AG04449 (cell line): Measurements from ENCODE around the gene SCMH1.

Experiments used
- CTCF ChIA-PET: fragments of 350-600 bp; formaldehyde crosslinking; extraction: SDS; loops from one replicate; lab custom pipeline; 2021; ENCODE audit warnings: antibody characterized with exemption; lab: Yijun Ruan, JAX
- POLR2A ChIA-PET: fragments of 400-600, 350-600 bp; formaldehyde crosslinking; extraction: SDS; loops from one replicate; lab custom pipeline; 2020; ENCODE audit warnings: antibody characterized with exemption, inconsistent platforms; lab: Yijun Ruan, JAX
- DNase-seq: peaks from one replicate; pipeline ENCODE4 v3.0.0-alpha.2; 2010; ENCODE audit warnings: low read depth, low spot score
- H3K4me3 ChIP-seq: 2 replicates; pipeline ENCODE4 v1.5.1; 2011; ENCODE audit warnings: low read depth, mild to moderate bottlenecking, control low read depth, low read length
- CTCF ChIP-seq: IDR thresholded peaks from one replicate; pipeline ENCODE4 v1.5.1; 2011; ENCODE audit warnings: mild to moderate bottlenecking, moderate library complexity, low read length, control low read depth, inconsistent platforms; ENCODE audit not compliant: insufficient read depth; ENCODE audit errors: missing control alignments

SCMH1 gene

GRCh38 chr1:41284121-41284520 lies 42.0 kb upstream of the SCMH1 start:
- POLR2A ChIA-PET, result no interaction called here
- CTCF ChIA-PET, result interaction anchor here (0.8 to 12.9 kb wide), 20 partner anchors 8 to 215 kb away, joined by 3 to 365 read pairs (median 7); no protein-coding TSS in a partner anchor
- no peak for TF ChIP-seq CTCF

GRCh38 chr1:41282679-41283317 lies 40.7 kb upstream of the SCMH1 start:
- POLR2A ChIA-PET, result interaction anchor here (0.6 kb wide), 1 partner anchor 203 kb away, joined by 3 read pairs; no protein-coding TSS in a partner anchor
- no peak overlapping the region for H3K4me3 ChIP-seq
- TF ChIP-seq CTCF, result peak; percentile 93
- DNase-seq, result no peak
- CTCF ChIA-PET, result interaction anchor here (0.6 to 12.9 kb wide), 53 partner anchors 9 to 398 kb away, joined by 3 to 365 read pairs (median 4); no protein-coding TSS in a partner anchor

More at GRCh38 chr1:41284121-41284520, 42.0 kb upstream of the SCMH1 start:
- H3K4me3 ChIP-seq, result no peak overlapping the region
- no peak for DNase-seq

GRCh38 chr1:41281334-41281733 lies 39.2 kb upstream of the SCMH1 start:
- no peak overlapping the region for H3K4me3 ChIP-seq
- POLR2A ChIA-PET, result no interaction called here
- DNase-seq, result no peak
- CTCF ChIA-PET, result interaction anchor here (0.9 to 12.9 kb wide), 18 partner anchors 8 to 234 kb away, joined by 4 to 365 read pairs (median 7); no protein-coding TSS in a partner anchor
- no peak for TF ChIP-seq CTCF

GRCh38 chr1:41280202-41281032 lies 38.3 kb upstream of the SCMH1 start:
- H3K4me3 ChIP-seq, result no peak overlapping the region
- ChIA-PET CTCF (interaction anchor here (0.8 to 12.9 kb wide), 14 partner anchors 10 to 235 kb away, joined by 3 to 365 read pairs (median 4); no protein-coding TSS in a partner anchor), POLR2A (no interaction called here)
- DNase-seq, result no peak
- TF ChIP-seq CTCF, result no peak

- TF ChIP-seq CTCF, result no peak
- CTCF ChIA-PET, result interaction anchor here (0.8 to 12.9 kb wide), 3 partner anchors 9 to 139 kb away, joined by 4 to 365 read pairs (median 5); no protein-coding TSS in a partner anchor
- no peak for DNase-seq
- H3K4me3 ChIP-seq, result no peak overlapping the region
- POLR2A ChIA-PET, result no interaction called here
Measured at GRCh38 chr1:41278076-41278475, 36.0 kb upstream of the SCMH1 start.
